HepG2 (cell line): Measurements from ENCODE around the gene UAP1L1. TPM values are rescaled to one million over a fixed set of nuclear protein-coding genes. Genes with fewer than 3 reads are reported as not detected.

Experiments used
- ATAC-seq: fragments of 200-7000 bp; cut with Tn5 transposase; 3 replicates; pipeline ENCODE4 v1.9.1; 2020; ENCODE audit warnings: mild to moderate bottlenecking, moderate library complexity
- BruUV-seq: library from RNA; stranded (reverse); fragments of 400-500 nt; replicated peaks from 2 replicates; lab custom pipeline; 2021; lab: Mats Ljungman, UMichigan
- CTCF ChIA-PET: fragments of 300-600 bp; formaldehyde crosslinking; extraction: SDS; loops from one replicate; lab custom pipeline; 2021; ENCODE audit warnings: low total read pairs, inconsistent platforms, low intra/inter-chr PET ratio; lab: Yijun Ruan, JAX
- POLR2A ChIA-PET: fragments of 350-600 bp; sonication (Branson Sonifier 250); formaldehyde crosslinking; loops from one replicate; lab custom pipeline; 2020; ENCODE audit warnings: antibody characterized with exemption, inconsistent platforms; lab: Yijun Ruan, JAX
- DNase-seq: peaks from one replicate; pipeline ENCODE4 v3.0.0-alpha.2; 2015; ENCODE audit warnings: low spot score
- FAIRE-seq: peaks from 3 replicates; lab custom pipeline; 2011; peaks lifted over from hg19 to GRCh38; lab: Jason Lieb, UNC
- H2AFZ ChIP-seq: one replicate; pipeline ENCODE4 v1.6.1; 2011; ENCODE audit warnings: low read length, inconsistent platforms
- H3K27ac ChIP-seq: fragments of 300-600 bp; 3 replicates; pipeline ENCODE4 v1.8.0; 2011; ENCODE audit warnings: mixed run types, mild to moderate bottlenecking, mixed read lengths, low read length, inconsistent platforms; ENCODE audit not compliant: insufficient read depth; ENCODE audit errors: extremely low read length
- H3K27me3 ChIP-seq, 2 experiments: fragments of 200-600 bp in 1 of 2; 2 replicates in 1 of 2; 3 replicates in 1 of 2; pipeline versions ENCODE4 v1.6.0 to v1.8.0; 2011; ENCODE audit warnings: low read length in 2 of 2, mild to moderate bottlenecking in 2 of 2, moderate library complexity in 2 of 2, inconsistent platforms in 1 of 2; ENCODE audit not compliant: insufficient read depth in 2 of 2, control insufficient read depth in 1 of 2
- H3K36me3 ChIP-seq, 2 experiments: fragments of 200-600 bp in 1 of 2; replicated peaks in 1 of 2; 2 replicates in 1 of 2; 3 replicates in 1 of 2; pipeline versions ENCODE4 v1.5.1 to v1.8.0; 2011; ENCODE audit warnings: low read length in 2 of 2, inconsistent platforms in 1 of 2; ENCODE audit not compliant: insufficient read depth in 2 of 2, control insufficient read depth in 1 of 2
- H3K4me1 ChIP-seq: 2 replicates; pipeline ENCODE4 v1.5.1; 2012; ENCODE audit warnings: low read length, inconsistent platforms; ENCODE audit not compliant: insufficient read depth
- H3K4me2 ChIP-seq: 2 replicates; pipeline ENCODE4 v1.6.0; 2011; ENCODE audit warnings: low read depth, low read length, inconsistent platforms
- H3K4me3 ChIP-seq, 3 experiments: fragments of 200-600 bp in 1 of 3; sonication (generic), shearing (Covaris generic) in 1 of 3; replicated peaks in 1 of 3; 2 replicates each; pipeline ENCODE4 v1.5.1; 2011 to 2016; ENCODE audit warnings: low read length in 3 of 3, inconsistent platforms in 2 of 3, low read depth in 2 of 3, mild to moderate bottlenecking in 2 of 3, control low read depth in 1 of 3, mixed read lengths in 1 of 3; ENCODE audit not compliant: insufficient read depth in 1 of 3
- H3K79me2 ChIP-seq: one replicate; pipeline ENCODE4 v1.6.1; 2011; ENCODE audit warnings: low read length, inconsistent platforms; ENCODE audit not compliant: insufficient read depth
- H3K9ac ChIP-seq: 2 replicates; pipeline ENCODE4 v1.6.0; 2011; ENCODE audit warnings: mild to moderate bottlenecking, low read depth, low read length, inconsistent platforms; ENCODE audit not compliant: insufficient read depth
- H3K9me3 ChIP-seq: 2 replicates; pipeline ENCODE4 v1.5.1; 2012; ENCODE audit warnings: mild to moderate bottlenecking, low read length
- H4K20me1 ChIP-seq: 2 replicates; pipeline ENCODE4 v1.6.0; 2011; ENCODE audit warnings: inconsistent platforms, mild to moderate bottlenecking, low read length, moderate library complexity; ENCODE audit not compliant: insufficient read depth
- ATF7-NPFF ChIP-seq: sonication (generic); formaldehyde crosslinking; IDR thresholded peaks from 2 replicates; pipeline ENCODE4 v1.8.1; 2023; ENCODE audit warnings: mild to moderate bottlenecking, low read depth, missing genetic modification reagents, moderate library complexity
- HOXA3 ChIP-seq: sonication (generic); formaldehyde crosslinking; IDR thresholded peaks from 2 replicates; pipeline ENCODE4 v1.5.0; 2020; ENCODE audit warnings: missing genetic modification reagents
- MTERF4 ChIP-seq: sonication (generic); formaldehyde crosslinking; IDR thresholded peaks from 2 replicates; pipeline ENCODE4 v1.8.0; 2023; ENCODE audit warnings: mild to moderate bottlenecking, missing genetic modification reagents
- RARG ChIP-seq: sonication (generic); formaldehyde crosslinking; IDR thresholded peaks from 2 replicates; pipeline ENCODE4 v1.4.0; 2020; ENCODE audit warnings: low read depth, mild to moderate bottlenecking, missing genetic modification reagents
- SNRNP70 ChIP-seq: fragments of 200-400 bp; formaldehyde crosslinking; IDR thresholded peaks from 2 replicates; pipeline ENCODE4 v1.6.1; 2017; ENCODE audit warnings: mild to moderate bottlenecking, low read depth, low read length, moderate library complexity
- ZBTB38 ChIP-seq: sonication (generic); formaldehyde crosslinking; IDR thresholded peaks from 2 replicates; pipeline ENCODE4 v1.5.1; 2020; ENCODE audit warnings: mild to moderate bottlenecking, missing genetic modification reagents
- ZFP82 ChIP-seq: sonication (generic); formaldehyde crosslinking; IDR thresholded peaks from 2 replicates; pipeline ENCODE4 v1.5.1; 2020; ENCODE audit warnings: mild to moderate bottlenecking, missing genetic modification reagents, borderline replicate concordance
- ZNF83 ChIP-seq: sonication (generic); formaldehyde crosslinking; IDR thresholded peaks from 2 replicates; pipeline ENCODE4 v1.4.0; 2020; ENCODE audit warnings: missing genetic modification reagents, mild to moderate bottlenecking, borderline replicate concordance
- WGBS: methylation state at CpG from one replicate; pipeline ENCODE4 v1.1.6; 2017; ENCODE audit warnings: low lambda C conversion rate; 5-methylcytosine and 5-hydroxymethylcytosine counted together
- in situ Hi-C: cut with HindIII; loops from 2 replicates; pipeline ENCODE4 v1.10.0; 2017; ENCODE audit warnings: low pct_unique_long_range_greater_than_20kb; ENCODE audit not compliant: extremely low pct_ligation_motif_present
- intact Hi-C: fragments of 100-400 bp; cut with micrococcal nuclease; formaldehyde crosslinking; loops from one replicate; pipeline ENCODE4 v1.10.0; 2022; ENCODE audit not compliant: unreplicated experiment
- polyA plus RNA-seq, 8 experiments: library from polyadenylated mRNA; depleted of rRNA in 3 of 8; stranded (reverse) in 7 of 8; unstranded in 1 of 8; fragments of >200 nt; fragmentation: Illumina TruSeq in 4 of 8; extraction: Trizol in 4 of 8; gene quantifications; 2 replicates each; pipeline versions ENCODE4 v1.2.1 to v1.2.3, GENCODE V29; 2011 to 2016; ENCODE audit warnings: low read depth in 4 of 8, missing spikeins in 1 of 8, mixed read lengths in 1 of 8; ENCODE audit not compliant: insufficient read depth in 1 of 8
- total RNA-seq, 5 experiments: library from RNA; depleted of rRNA; stranded (reverse); fragments of >200 nt; fragmentation: Illumina TruSeq; extraction: Trizol; gene quantifications; 2 replicates each; pipeline ENCODE4 v1.2.3, GENCODE V29; 2016; ENCODE audit warnings: low read depth in 1 of 5
- TF ChIP-seq, protein P1 (sequence below): sonication (generic); formaldehyde crosslinking; IDR thresholded peaks from 2 replicates; pipeline ENCODE4 v1.4.0; 2020; ENCODE audit warnings: missing genetic modification reagents
- TF ChIP-seq, protein P2 (sequence below): sonication (generic); formaldehyde crosslinking; IDR thresholded peaks from 2 replicates; pipeline ENCODE4 v1.4.0; 2020; ENCODE audit warnings: missing genetic modification reagents, mild to moderate bottlenecking, borderline replicate concordance

UAP1L1 gene
- total and polyA plus RNA-seq, 2 of the 13 experiments (the other 11 are each of a cell fraction or from before 2014, with no cell fraction given), result 5.4 to 6.4 TPM

DNA sequence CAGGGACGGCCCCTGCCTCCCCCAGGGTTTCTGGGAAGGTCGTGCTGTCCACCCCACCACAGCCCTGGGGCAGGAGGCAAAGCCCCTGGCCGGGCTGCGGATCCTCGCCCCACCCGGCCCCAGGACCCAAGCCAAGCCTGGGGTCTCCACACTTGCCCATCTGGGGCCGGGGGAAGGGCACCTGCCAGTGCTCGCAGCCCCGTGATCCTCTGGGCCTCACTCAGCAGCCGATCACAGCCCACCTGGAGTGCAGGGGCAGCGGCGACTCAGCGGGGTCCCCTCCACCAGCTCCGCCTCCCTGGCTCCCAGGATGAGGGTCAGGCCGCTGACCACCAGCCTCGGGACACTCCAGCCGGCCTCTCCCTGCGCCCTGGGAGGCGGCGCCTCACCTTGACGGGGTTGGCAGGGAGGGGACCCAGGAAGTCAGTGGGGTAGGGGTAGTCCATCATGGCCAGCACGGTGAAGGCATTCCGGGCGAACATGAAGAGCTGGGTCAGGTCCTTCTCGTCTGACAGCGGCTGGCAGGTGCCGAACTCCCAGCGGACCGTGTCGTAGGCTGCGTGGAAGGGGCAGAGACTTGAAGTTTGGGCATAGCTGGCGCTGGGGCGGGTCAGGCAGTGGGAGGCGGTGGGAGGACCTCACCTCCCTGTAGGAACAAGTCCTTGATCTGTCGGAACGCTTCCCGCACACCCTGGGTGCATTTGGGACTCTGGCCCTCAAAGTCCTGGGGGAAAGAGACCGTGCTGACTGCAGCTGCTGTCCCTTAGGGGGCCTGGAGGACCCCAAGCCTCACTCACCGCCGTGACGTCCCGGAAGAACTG is 35.5 kb downstream of the UAP1L1 start:
- ChIA-PET POLR2A (no interaction called here), CTCF (no interaction called here)
- Histone ChIP-seq H3K27ac (peak overlapping the region; percentile 63), H3K9ac (peak overlapping the region; percentile 56), H3K9me3 (no peaks in the 10 kb centered on the region), H3K4me3 (peak overlapping the region in 2 of 3 experiments; percentile 45 to 73; a peak in 2 of 6 replicates), H3K36me3 (peaks cover 3 to 8% of the 10 kb centered on the region in 2 experiments; a peak in 2 of 5 replicates), H2AFZ (no peak overlapping the region), H3K27me3 (no peaks in the 10 kb centered on the region), H3K4me1 (peaks cover 59% of the 10 kb centered on the region), H3K4me2 (peak overlapping the region; percentile 82), H4K20me1 (no peaks in the 10 kb centered on the region), H3K79me2 (no peaks in the 10 kb centered on the region)
- BruUV-seq, result no TSS peak
- 96% methylated on average over 12 of the region's 42 CpGs for WGBS
- in situ Hi-C loops (loop anchor here (5.0 kb wide), 1 partner anchor 115 kb away; the partner anchor contains the start of genes CYSRT1 and RNF224), intact Hi-C loops (loop anchor here (10.0 kb wide), 1 partner anchor 62 kb away; the partner anchor contains the start of genes LRRC26 and TMEM210)
- ATAC-seq (no peak), FAIRE-seq (no peak), DNase-seq (no peak)
- TF ChIP-seq ZNF83 (CRISPR knock-in tag) (no peak), SNRNP70 (no peak), ZFP82 (CRISPR knock-in tag) (0 out of 2 replicates have a peak, but pooled peaks have one; percentile 38), HOXA3 (CRISPR knock-in tag) (0 out of 2 replicates have a peak, but pooled peaks have one; percentile 11), RARG (CRISPR knock-in tag) (no peak), MTERF4 (CRISPR knock-in tag) (0 out of 2 replicates have a peak, but pooled peaks have one; percentile 29), ZBTB38 (CRISPR knock-in tag) (peak; percentile 16; the same call in 1 of the 2 replicates), ATF7-NPFF (CRISPR knock-in tag) (peak; percentile 6; the same call in 1 of the 2 replicates)
- TF ChIP-seq, protein P1, sequence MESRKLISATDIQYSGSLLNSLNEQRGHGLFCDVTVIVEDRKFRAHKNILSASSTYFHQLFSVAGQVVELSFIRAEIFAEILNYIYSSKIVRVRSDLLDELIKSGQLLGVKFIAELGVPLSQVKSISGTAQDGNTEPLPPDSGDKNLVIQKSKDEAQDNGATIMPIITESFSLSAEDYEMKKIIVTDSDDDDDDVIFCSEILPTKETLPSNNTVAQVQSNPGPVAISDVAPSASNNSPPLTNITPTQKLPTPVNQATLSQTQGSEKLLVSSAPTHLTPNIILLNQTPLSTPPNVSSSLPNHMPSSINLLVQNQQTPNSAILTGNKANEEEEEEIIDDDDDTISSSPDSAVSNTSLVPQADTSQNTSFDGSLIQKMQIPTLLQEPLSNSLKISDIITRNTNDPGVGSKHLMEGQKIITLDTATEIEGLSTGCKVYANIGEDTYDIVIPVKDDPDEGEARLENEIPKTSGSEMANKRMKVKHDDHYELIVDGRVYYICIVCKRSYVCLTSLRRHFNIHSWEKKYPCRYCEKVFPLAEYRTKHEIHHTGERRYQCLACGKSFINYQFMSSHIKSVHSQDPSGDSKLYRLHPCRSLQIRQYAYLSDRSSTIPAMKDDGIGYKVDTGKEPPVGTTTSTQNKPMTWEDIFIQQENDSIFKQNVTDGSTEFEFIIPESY (CRISPR knock-in tag), result 0 out of 2 replicates have a peak, but pooled peaks have one; percentile 30
- TF ChIP-seq, protein P2, sequence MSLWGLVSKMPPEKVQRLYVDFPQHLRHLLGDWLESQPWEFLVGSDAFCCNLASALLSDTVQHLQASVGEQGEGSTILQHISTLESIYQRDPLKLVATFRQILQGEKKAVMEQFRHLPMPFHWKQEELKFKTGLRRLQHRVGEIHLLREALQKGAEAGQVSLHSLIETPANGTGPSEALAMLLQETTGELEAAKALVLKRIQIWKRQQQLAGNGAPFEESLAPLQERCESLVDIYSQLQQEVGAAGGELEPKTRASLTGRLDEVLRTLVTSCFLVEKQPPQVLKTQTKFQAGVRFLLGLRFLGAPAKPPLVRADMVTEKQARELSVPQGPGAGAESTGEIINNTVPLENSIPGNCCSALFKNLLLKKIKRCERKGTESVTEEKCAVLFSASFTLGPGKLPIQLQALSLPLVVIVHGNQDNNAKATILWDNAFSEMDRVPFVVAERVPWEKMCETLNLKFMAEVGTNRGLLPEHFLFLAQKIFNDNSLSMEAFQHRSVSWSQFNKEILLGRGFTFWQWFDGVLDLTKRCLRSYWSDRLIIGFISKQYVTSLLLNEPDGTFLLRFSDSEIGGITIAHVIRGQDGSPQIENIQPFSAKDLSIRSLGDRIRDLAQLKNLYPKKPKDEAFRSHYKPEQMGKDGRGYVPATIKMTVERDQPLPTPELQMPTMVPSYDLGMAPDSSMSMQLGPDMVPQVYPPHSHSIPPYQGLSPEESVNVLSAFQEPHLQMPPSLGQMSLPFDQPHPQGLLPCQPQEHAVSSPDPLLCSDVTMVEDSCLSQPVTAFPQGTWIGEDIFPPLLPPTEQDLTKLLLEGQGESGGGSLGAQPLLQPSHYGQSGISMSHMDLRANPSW (CRISPR knock-in tag), result 0 out of 2 replicates have a peak, but pooled peaks have one; percentile 9
